GM23338 (cell line): Measurements from ENCODE around the gene ALB. TPM values are rescaled to one million over a fixed set of nuclear protein-coding genes. Genes with fewer than 3 reads are reported as not detected.

Source experiments
- ATAC-seq: fragments of 200-7000 bp; cut with Tn5 transposase; 3 replicates; pipeline ENCODE4 v1.9.1; 2020
- DNase-seq: peaks from one replicate; pipeline ENCODE4 v3.0.0-alpha.2; 2015; ENCODE audit warnings: low spot score
- H2AFZ ChIP-seq: fragments of 200-600 bp; sonication (generic); 2 replicates; pipeline ENCODE4 v1.8.0; 2016; ENCODE audit warnings: antibody characterized with exemption, mild to moderate bottlenecking, moderate library complexity
- H3F3A ChIP-seq: fragments of 200-600 bp; sonication (generic); replicated peaks from 2 replicates; pipeline ENCODE4 v1.8.0; 2017; ENCODE audit warnings: antibody characterized with exemption, mixed run types, low read depth
- H3K27ac ChIP-seq: fragments of 200-600 bp; sonication (generic); 2 replicates; pipeline ENCODE4 v1.6.1; 2016; ENCODE audit warnings: low read depth
- H3K27me3 ChIP-seq: fragments of 200-600 bp; sonication (generic); 2 replicates; pipeline ENCODE4 v1.8.0; 2016; ENCODE audit warnings: mild to moderate bottlenecking, mixed run types, moderate library complexity; ENCODE audit not compliant: insufficient read depth
- H3K36me3 ChIP-seq: fragments of 200-600 bp; sonication (generic); 2 replicates; pipeline ENCODE4 v1.8.0; 2016; ENCODE audit warnings: mild to moderate bottlenecking; ENCODE audit not compliant: insufficient read depth
- H3K4me1 ChIP-seq: fragments of 200-600 bp; sonication (generic); 2 replicates; pipeline ENCODE4 v1.8.0; 2016; ENCODE audit warnings: mild to moderate bottlenecking, moderate library complexity; ENCODE audit not compliant: insufficient read depth
- H3K4me2 ChIP-seq: fragments of 200-600 bp; sonication (generic); 2 replicates; pipeline ENCODE4 v1.7.1; 2017; ENCODE audit warnings: mixed run types
- H3K4me3 ChIP-seq: fragments of 200-600 bp; sonication (generic); 2 replicates; pipeline ENCODE4 v1.6.1; 2016; ENCODE audit warnings: mixed run types
- H3K79me2 ChIP-seq: fragments of 200-600 bp; sonication (generic); replicated peaks from 2 replicates; pipeline ENCODE4 v1.8.0; 2017; ENCODE audit warnings: mild to moderate bottlenecking; ENCODE audit not compliant: insufficient read depth
- H3K9me2 ChIP-seq: fragments of 200-600 bp; sonication (generic); 2 replicates; pipeline ENCODE4 v1.8.0; 2017; ENCODE audit not compliant: insufficient read depth
- H4K20me1 ChIP-seq: fragments of 200-600 bp; sonication (generic); replicated peaks from 2 replicates; pipeline ENCODE4 v1.8.0; 2017; ENCODE audit warnings: mild to moderate bottlenecking; ENCODE audit not compliant: insufficient read depth
- H3K27ac Mint-ChIP-seq: 2 replicates; pipeline ENCODE4 v1.8.0; 2020; ENCODE audit warnings: inconsistent platforms, mild to moderate bottlenecking, moderate library complexity, mixed read lengths
- H3K27me3 Mint-ChIP-seq: 3 replicates; pipeline ENCODE4 v1.8.0; 2022; ENCODE audit warnings: low read depth, mild to moderate bottlenecking, moderate library complexity, mixed read lengths, inconsistent platforms; ENCODE audit not compliant: insufficient read depth, poor library complexity
- H3K36me3 Mint-ChIP-seq: 3 replicates; pipeline ENCODE4 v1.8.0; 2021; ENCODE audit warnings: low read depth, mild to moderate bottlenecking, inconsistent platforms, moderate library complexity, mixed read lengths
- H3K4me1 Mint-ChIP-seq: 3 replicates; pipeline ENCODE4 v1.8.0; 2020; ENCODE audit warnings: mild to moderate bottlenecking, inconsistent platforms, mixed read lengths
- H3K4me3 Mint-ChIP-seq: 3 replicates; pipeline ENCODE4 v1.8.0; 2021; ENCODE audit warnings: moderate library complexity, mild to moderate bottlenecking, inconsistent platforms, mixed read lengths
- H3K9me3 Mint-ChIP-seq: 3 replicates; pipeline ENCODE4 v1.8.0; 2020; ENCODE audit warnings: moderate library complexity, mild to moderate bottlenecking, inconsistent platforms, mixed read lengths
- CREB1 ChIP-seq: fragments of 250-450 bp; sonication (Bioruptor Pico); IDR thresholded peaks from 2 replicates; pipeline ENCODE4 v1.5.0; 2020; ENCODE audit warnings: low read depth, mild to moderate bottlenecking, moderate library complexity
- EZH2 ChIP-seq: fragments of 200-600 bp; sonication (generic); IDR thresholded peaks from one replicate; pipeline ENCODE4 v1.8.0; 2017; ENCODE audit warnings: antibody characterized with exemption, mild to moderate bottlenecking, low read depth; ENCODE audit not compliant: unreplicated experiment
- EZH2phosphoT487 ChIP-seq: fragments of 200-600 bp; sonication (generic); IDR thresholded peaks from one replicate; pipeline ENCODE4 v1.8.1; 2018; ENCODE audit warnings: antibody characterized with exemption; ENCODE audit not compliant: unreplicated experiment
- JUNB ChIP-seq: IDR thresholded peaks from one replicate; pipeline ENCODE4 v1.6.1; 2016; ENCODE audit warnings: antibody characterized with exemption; ENCODE audit not compliant: unreplicated experiment
- NANOG ChIP-seq: IDR thresholded peaks from 2 replicates; pipeline ENCODE4 v1.6.1; 2016; ENCODE audit warnings: antibody characterized with exemption, borderline replicate concordance
- POLR2AphosphoS5 ChIP-seq: IDR thresholded peaks from 2 replicates; pipeline ENCODE4 v1.6.1; 2016; ENCODE audit warnings: antibody characterized with exemption, low read depth
- STAT1 ChIP-seq: IDR thresholded peaks from one replicate; pipeline ENCODE4 v1.6.1; 2016; ENCODE audit warnings: antibody characterized with exemption; ENCODE audit not compliant: unreplicated experiment
- ZNF114 ChIP-seq: fragments of 250-450 bp; sonication (Bioruptor Pico); IDR thresholded peaks from 2 replicates; pipeline ENCODE4 v1.5.0; 2020; ENCODE audit warnings: mild to moderate bottlenecking, moderate library complexity
- ZNF331 ChIP-seq: fragments of 250-450 bp; sonication (Bioruptor Pico); IDR thresholded peaks from 2 replicates; pipeline ENCODE4 v1.5.0; 2020; ENCODE audit warnings: low read depth, mild to moderate bottlenecking, moderate library complexity
- ZNF462 ChIP-seq: fragments of 250-450 bp; sonication (Bioruptor Pico); IDR thresholded peaks from 2 replicates; pipeline ENCODE4 v1.5.0; 2020; ENCODE audit warnings: mild to moderate bottlenecking, moderate library complexity
- polyA plus RNA-seq: library from polyadenylated mRNA; unstranded; fragments of >200 nt; fragmentation: Nextera tagmentation; extraction: Ambion mirVana; gene quantifications from 2 replicates; pipeline ENCODE4 v1.2.1, GENCODE V29; 2016
- total RNA-seq: library from RNA; depleted of rRNA; stranded (reverse); fragments of >200 nt; shearing (Covaris generic); gene quantifications from 2 replicates; pipeline ENCODE4 v1.2.3, GENCODE V29; 2014
- TF ChIP-seq, protein P1 (sequence below): IDR thresholded peaks from 2 replicates; pipeline ENCODE4 v1.6.1; 2016; ENCODE audit warnings: antibody characterized with exemption
- TF ChIP-seq, protein P2 (sequence below), 2 experiments: fragments of 200-600 bp in 1 of 2; sonication (generic) in 1 of 2; conservative IDR thresholded peaks; 2 replicates each; pipeline versions ENCODE4 v1.5.1 to v1.6.1; 2016 to 2017; ENCODE audit warnings: antibody characterized with exemption in 2 of 2, low read depth in 2 of 2, mild to moderate bottlenecking in 2 of 2, moderate library complexity in 1 of 2
- TF ChIP-seq, protein P3 (sequence below): IDR thresholded peaks from one replicate; pipeline ENCODE4 v1.6.1; 2018; ENCODE audit warnings: antibody characterized with exemption; ENCODE audit not compliant: unreplicated experiment

Gene ALB
- total and polyA plus RNA-seq, 2 experiments from 2014 or later, result not detected

DNA sequence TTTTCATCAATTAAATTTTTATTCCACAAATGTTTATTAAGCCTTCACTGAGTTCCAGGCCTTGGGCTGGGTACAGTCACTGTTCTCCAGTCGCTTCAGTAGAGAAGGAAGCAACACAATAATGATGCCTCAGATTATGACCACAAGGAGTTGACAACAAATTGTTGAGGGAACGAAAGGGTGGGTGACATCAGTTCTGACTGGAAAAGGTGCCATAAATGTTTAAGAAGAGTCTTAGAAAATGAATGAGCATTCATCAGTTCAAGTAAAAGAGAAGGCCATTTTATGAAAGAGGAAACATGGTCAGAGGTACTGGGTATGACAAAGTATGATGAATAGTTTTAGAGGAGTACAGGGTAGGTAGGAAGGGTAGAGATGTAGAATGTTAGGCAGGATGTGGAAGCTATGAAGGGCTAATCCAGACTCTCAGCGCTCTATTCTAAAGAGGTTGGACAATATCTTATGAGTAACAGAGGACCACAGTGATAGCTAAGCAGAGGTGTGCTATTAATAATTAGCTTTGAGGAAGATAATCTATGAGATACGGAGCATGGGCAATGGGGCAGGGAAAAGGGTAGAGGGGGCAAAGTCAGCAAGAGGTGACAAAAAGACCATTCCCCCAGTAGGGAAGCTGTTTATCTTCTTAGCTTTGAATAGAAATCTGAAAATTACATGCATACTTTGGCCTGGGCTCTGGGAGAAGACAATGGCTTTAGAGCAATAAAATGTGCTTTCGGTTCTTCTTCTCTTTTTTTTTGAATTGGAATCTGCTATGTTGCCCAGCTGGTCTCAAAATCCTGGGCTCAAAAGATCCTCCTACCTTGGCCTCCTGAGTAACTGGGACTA is 52.3 kb downstream of the ALB start:
- Histone ChIP-seq H3K4me3 (no peak overlapping the region), H3F3A (no peaks in the 10 kb centered on the region), H4K20me1 (no peaks in the 10 kb centered on the region), H3K4me2 (no peak overlapping the region), H3K27ac (no peak overlapping the region), H3K79me2 (no peaks in the 10 kb centered on the region), H3K36me3 (no peaks in the 10 kb centered on the region), H3K27me3 (no peaks in the 10 kb centered on the region), H3K9me2 (peaks cover 3% of the 10 kb centered on the region; the same call in 1 of the 2 replicates), H3K4me1 (peaks cover 29% of the 10 kb centered on the region), H2AFZ (no peak overlapping the region)
- peaks cover 6% of the 10 kb centered on the region; the same call in 2 of the 3 replicates for H3K9me3 Mint-ChIP-seq
- TF ChIP-seq NANOG (no peak), POLR2AphosphoS5 (no peak), ZNF114 (CRISPR knock-in tag) (no peak), CREB1 (no peak), ZNF331 (CRISPR knock-in tag) (no peak), EZH2phosphoT487 (no peak), EZH2 (no peak), STAT1 (no peak), ZNF462 (CRISPR knock-in tag) (no peak), JUNB (no peak)
- TF ChIP-seq, protein P1, sequence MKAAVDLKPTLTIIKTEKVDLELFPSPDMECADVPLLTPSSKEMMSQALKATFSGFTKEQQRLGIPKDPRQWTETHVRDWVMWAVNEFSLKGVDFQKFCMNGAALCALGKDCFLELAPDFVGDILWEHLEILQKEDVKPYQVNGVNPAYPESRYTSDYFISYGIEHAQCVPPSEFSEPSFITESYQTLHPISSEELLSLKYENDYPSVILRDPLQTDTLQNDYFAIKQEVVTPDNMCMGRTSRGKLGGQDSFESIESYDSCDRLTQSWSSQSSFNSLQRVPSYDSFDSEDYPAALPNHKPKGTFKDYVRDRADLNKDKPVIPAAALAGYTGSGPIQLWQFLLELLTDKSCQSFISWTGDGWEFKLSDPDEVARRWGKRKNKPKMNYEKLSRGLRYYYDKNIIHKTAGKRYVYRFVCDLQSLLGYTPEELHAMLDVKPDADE, result no peak
- TF ChIP-seq, protein P2, sequence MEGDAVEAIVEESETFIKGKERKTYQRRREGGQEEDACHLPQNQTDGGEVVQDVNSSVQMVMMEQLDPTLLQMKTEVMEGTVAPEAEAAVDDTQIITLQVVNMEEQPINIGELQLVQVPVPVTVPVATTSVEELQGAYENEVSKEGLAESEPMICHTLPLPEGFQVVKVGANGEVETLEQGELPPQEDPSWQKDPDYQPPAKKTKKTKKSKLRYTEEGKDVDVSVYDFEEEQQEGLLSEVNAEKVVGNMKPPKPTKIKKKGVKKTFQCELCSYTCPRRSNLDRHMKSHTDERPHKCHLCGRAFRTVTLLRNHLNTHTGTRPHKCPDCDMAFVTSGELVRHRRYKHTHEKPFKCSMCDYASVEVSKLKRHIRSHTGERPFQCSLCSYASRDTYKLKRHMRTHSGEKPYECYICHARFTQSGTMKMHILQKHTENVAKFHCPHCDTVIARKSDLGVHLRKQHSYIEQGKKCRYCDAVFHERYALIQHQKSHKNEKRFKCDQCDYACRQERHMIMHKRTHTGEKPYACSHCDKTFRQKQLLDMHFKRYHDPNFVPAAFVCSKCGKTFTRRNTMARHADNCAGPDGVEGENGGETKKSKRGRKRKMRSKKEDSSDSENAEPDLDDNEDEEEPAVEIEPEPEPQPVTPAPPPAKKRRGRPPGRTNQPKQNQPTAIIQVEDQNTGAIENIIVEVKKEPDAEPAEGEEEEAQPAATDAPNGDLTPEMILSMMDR (conservative IDR thresholded peaks at IDR 0.05; ENCODE audit: low read depth in 2 of 2), result no peak
- TF ChIP-seq, protein P3, sequence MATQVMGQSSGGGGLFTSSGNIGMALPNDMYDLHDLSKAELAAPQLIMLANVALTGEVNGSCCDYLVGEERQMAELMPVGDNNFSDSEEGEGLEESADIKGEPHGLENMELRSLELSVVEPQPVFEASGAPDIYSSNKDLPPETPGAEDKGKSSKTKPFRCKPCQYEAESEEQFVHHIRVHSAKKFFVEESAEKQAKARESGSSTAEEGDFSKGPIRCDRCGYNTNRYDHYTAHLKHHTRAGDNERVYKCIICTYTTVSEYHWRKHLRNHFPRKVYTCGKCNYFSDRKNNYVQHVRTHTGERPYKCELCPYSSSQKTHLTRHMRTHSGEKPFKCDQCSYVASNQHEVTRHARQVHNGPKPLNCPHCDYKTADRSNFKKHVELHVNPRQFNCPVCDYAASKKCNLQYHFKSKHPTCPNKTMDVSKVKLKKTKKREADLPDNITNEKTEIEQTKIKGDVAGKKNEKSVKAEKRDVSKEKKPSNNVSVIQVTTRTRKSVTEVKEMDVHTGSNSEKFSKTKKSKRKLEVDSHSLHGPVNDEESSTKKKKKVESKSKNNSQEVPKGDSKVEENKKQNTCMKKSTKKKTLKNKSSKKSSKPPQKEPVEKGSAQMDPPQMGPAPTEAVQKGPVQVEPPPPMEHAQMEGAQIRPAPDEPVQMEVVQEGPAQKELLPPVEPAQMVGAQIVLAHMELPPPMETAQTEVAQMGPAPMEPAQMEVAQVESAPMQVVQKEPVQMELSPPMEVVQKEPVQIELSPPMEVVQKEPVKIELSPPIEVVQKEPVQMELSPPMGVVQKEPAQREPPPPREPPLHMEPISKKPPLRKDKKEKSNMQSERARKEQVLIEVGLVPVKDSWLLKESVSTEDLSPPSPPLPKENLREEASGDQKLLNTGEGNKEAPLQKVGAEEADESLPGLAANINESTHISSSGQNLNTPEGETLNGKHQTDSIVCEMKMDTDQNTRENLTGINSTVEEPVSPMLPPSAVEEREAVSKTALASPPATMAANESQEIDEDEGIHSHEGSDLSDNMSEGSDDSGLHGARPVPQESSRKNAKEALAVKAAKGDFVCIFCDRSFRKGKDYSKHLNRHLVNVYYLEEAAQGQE, result no peak
- H3K4me1 Mint-ChIP-seq, result peaks cover 28% of the 10 kb centered on the region
- ATAC-seq, result no peak
- peaks cover 2% of the 10 kb centered on the region for H3K27me3 Mint-ChIP-seq
- H3K4me3 Mint-ChIP-seq, result no peak overlapping the region
- peaks cover 16% of the 10 kb centered on the region for H3K36me3 Mint-ChIP-seq
- H3K27ac Mint-ChIP-seq, result no peak overlapping the region
- no peak for DNase-seq
